ENCODE measurements around the gene KLHL18. TPM values are rescaled to one million over a fixed set of nuclear protein-coding genes. Genes with fewer than 3 reads are reported as not detected.
"Not testable (repeated sequence)": the region's sequence is repeated elsewhere in the genome, so short reads cannot be mapped to it uniquely, and the experiment has no call there.

The KLHL18 gene
- total RNA-seq, 1 donor from 2014 or later, result 24.2 TPM

- ATAC-seq, result no peak
Measured at GRCh38 chr3:47274652-47275051, 8.1 kb upstream of the KLHL18 start.

- no peak for ATAC-seq
Measured at GRCh38 chr3:47276558-47276957, 6.2 kb upstream of the KLHL18 start.

GRCh38 chr3:47280519-47280918 lies 2.2 kb upstream of the KLHL18 start:
- no peak for ATAC-seq

- peak; percentile 12 for ATAC-seq
Measured at GRCh38 chr3:47283193-47283537, 421 bp downstream of the KLHL18 start.

GRCh38 chr3:47283591-47284364 lies 1.0 kb downstream of the KLHL18 start:
- ATAC-seq, result no peak

- peak; percentile 79 for ATAC-seq
Measured at GRCh38 chr3:47288966-47289910, 6.5 kb downstream of the KLHL18 start.

GRCh38 chr3:47291158-47291753 lies 8.5 kb downstream of the KLHL18 start:
- ATAC-seq, result no peak

GRCh38 chr3:47291754-47292420 lies 9.1 kb downstream of the KLHL18 start:
- ATAC-seq, result not testable (repeated sequence)

GRCh38 chr3:47293822-47294221 lies 11.1 kb downstream of the KLHL18 start:
- ATAC-seq, result no peak

- no peak for ATAC-seq
Measured at GRCh38 chr3:47294392-47294791, 11.6 kb downstream of the KLHL18 start.

- no peak for ATAC-seq
Measured at GRCh38 chr3:47295322-47295721, 12.6 kb downstream of the KLHL18 start.

- ATAC-seq, result no peak
Measured at GRCh38 chr3:47295976-47296375, 13.2 kb downstream of the KLHL18 start.

GRCh38 chr3:47296562-47297302 lies 14.0 kb downstream of the KLHL18 start:
- ATAC-seq, result no peak

GRCh38 chr3:47298439-47298838 lies 15.7 kb downstream of the KLHL18 start:
- ATAC-seq, result no peak

- ATAC-seq, result no peak
Measured at GRCh38 chr3:47299381-47300318, 16.9 kb downstream of the KLHL18 start.

- ATAC-seq, result no peak
Measured at GRCh38 chr3:47301456-47301855, 18.7 kb downstream of the KLHL18 start.

- no peak for ATAC-seq
Measured at GRCh38 chr3:47306022-47306421, 23.3 kb downstream of the KLHL18 start.

GRCh38 chr3:47309231-47309630 lies 26.5 kb downstream of the KLHL18 start:
- not testable (repeated sequence) for ATAC-seq

GRCh38 chr3:47310391-47310790 lies 27.6 kb downstream of the KLHL18 start:
- ATAC-seq, result no peak

- no peak for ATAC-seq
Measured at GRCh38 chr3:47313341-47314055, 30.8 kb downstream of the KLHL18 start.
